HG02870 (cell line): ENCODE measurements around the gene BMP5.

Experiments used
- ATAC-seq: cut with Tn5 transposase; IDR thresholded peaks from one replicate; pipeline ENCODE4 v1.9.1; 2021; ENCODE audit warnings: mild to moderate bottlenecking, moderate library complexity; ENCODE audit not compliant: unreplicated experiment

BMP5 gene

DNA sequence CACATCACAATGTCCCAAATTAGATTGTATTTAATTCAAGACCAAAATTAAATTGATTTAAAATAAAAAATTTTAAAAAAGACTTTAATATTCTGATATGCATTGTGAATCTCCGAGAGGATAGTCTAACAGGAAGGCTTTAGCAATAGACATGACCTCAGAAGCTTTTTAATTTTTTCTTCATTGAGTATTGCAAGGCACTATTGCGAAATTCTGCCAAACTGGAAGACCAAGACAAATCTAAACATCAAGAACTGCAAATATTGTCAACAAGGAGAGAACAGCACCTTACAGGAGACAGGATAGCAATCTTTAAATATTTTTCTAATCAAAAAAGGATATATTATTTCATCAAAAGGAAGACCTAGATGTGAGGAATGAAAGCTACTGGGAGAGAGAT, 56.9 kb downstream of the BMP5 start:
- no peak for ATAC-seq

DNA sequence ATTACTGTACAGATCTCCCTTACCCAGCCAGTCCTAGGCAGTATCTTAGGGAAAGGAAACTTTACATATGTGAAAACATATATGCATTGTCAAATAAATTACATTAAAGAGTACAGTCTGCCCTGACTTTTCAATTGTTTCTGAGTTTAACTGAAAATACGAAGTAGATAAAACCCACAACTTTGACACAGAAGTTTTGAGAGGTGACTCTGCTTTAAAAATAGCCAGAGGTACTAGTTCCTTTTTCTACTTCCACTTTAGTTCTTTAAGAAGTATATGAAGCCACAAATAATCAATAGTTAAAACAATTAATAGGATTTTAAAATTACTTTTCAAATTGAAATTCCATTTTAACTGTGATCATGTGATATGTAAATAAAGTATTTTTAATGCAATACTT, 62.9 kb downstream of the BMP5 start:
- peak; percentile 53 for ATAC-seq

DNA sequence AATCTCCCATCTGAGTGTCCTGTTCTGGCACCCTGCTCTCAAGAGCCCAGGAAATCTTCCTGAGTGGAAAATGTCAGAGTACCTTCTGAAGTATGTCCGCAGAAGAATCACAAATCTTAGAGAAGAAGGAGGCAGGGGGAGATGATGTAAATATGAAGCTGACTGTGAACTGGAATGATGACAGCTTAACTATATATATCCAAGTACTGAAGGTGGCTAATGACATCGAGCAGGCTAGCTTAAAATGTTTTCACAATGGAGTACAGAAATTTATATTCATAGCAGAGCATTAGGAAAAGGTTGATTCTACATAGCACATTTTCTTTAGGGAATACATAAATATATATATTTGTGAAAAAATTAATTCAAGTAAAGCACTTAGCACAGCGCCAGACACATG, 64.3 kb downstream of the BMP5 start:
- no peak for ATAC-seq

- no peak for ATAC-seq
These were observed 73.1 kb downstream of the BMP5 start for GRCh38 chr6:55802259-55802658.

DNA sequence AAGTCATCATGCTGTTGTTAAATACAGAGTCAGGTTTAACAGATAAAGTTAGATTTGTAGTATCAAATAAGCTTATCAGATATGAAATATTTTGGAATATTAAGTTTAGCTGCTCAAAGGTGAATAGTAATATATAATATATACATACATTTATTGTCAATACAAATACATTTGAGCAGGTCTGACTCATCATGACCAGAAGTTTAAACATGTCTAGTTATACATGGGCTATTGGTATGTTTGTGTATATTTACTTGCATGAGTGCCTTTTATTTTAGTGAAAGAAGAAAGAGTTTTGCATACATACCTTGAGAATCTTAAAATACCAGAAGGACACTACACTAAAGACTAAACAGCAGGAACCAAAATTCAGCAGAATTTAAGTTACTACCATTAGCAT, 76.8 kb downstream of the BMP5 start:
- no peak for ATAC-seq

GRCh38 chr6:55794136-55794812, 81.1 kb downstream of the BMP5 start:
- no peak for ATAC-seq

- no peak for ATAC-seq
These were observed 90.1 kb downstream of the BMP5 start for GRCh38 chr6:55785273-55785672.

- no peak for ATAC-seq
These were observed 93.1 kb downstream of the BMP5 start for GRCh38 chr6:55782275-55782674.

GRCh38 chr6:55778705-55779104, 96.7 kb downstream of the BMP5 start:
- peak; percentile 72 for ATAC-seq

GRCh38 chr6:55777469-55777868, 97.9 kb downstream of the BMP5 start:
- ATAC-seq: no peak

- no peak for ATAC-seq
These were observed 99.3 kb downstream of the BMP5 start for GRCh38 chr6:55776113-55776512.

- no peak for ATAC-seq
These were observed 100.4 kb downstream of the BMP5 start for GRCh38 chr6:55775029-55775318.

DNA sequence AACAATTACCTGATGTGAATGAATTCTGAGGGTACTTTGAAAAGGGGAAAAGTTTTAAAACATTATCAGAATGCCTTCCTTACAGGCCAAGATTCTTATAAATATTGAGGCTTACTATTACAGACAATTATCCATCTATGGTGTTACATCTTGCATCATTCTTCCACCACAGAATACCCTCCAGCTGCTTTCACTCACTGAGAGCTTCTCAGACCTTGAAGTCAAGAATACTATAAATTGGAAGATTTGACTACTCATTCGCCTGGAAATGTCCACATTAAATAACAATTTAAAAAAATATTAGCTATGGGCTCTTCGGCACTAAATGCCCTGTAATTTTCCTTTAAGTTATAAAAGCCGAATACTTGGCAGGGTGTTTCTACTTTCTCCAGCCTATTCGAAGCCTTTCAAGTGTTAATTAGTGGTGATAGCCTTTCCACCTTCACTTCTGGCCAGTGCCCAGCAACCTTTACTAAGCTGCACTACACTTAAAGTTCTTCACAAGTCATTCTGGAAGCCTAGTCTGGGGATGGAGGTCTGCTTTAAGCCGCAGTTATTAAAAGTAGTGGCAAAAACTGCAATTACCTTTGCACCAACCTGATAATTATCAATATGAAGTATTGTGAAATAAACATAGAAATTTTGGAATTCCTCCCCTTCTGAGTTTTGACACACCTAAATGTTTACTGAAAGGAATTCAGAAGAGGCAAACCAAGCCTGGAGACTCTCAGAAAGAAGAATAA, 100.9 kb downstream of the BMP5 start:
- ATAC-seq: no peak

DNA sequence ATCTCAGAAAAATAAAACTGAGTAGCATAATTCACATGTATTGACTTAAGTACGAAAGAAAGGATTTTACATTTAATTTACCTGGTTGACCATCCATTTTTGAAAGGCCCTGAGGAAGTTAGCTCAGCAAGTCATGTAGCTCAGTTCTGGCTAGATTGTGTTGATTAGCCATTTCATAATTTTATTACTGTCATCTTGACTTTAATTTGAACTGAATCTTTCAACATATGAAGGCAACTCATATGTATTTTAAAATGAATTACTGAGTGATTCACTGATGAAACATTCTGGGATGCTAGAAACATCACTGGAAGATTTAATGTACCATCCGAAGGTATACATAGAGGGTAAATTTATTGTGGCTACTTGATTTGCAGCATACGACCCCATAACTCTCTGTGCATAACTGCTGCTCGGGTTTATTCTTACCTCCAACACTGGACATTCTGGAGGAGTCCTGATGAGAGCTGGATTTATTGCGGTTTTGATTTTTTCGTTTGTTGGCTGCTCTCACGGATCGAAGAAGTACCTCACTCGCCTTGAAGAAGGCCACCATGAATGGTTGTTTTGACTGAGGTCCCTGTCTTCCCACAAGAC, 101.7 kb downstream of the BMP5 start:
- no peak for ATAC-seq

- ATAC-seq: no peak
These were observed 102.7 kb downstream of the BMP5 start for GRCh38 chr6:55772730-55773129.

DNA sequence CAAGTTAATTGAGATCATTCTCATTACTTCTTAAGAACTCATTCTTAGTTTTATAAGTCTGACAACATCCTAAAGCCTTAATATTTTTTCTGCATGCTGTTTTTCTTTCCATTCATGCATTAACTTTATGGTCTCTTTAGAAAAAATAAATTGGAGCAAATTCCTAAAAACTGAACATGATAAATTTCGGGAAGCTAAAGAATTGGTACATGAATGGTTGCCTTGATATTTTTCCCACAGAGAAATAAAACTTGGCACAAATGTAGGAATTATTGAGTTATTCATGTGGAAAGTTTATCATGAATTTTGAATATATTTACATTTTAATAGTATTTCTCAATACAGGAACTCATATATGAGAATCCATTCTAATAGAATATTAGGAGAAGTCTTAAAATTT, 115.9 kb downstream of the BMP5 start:
- no peak for ATAC-seq

DNA sequence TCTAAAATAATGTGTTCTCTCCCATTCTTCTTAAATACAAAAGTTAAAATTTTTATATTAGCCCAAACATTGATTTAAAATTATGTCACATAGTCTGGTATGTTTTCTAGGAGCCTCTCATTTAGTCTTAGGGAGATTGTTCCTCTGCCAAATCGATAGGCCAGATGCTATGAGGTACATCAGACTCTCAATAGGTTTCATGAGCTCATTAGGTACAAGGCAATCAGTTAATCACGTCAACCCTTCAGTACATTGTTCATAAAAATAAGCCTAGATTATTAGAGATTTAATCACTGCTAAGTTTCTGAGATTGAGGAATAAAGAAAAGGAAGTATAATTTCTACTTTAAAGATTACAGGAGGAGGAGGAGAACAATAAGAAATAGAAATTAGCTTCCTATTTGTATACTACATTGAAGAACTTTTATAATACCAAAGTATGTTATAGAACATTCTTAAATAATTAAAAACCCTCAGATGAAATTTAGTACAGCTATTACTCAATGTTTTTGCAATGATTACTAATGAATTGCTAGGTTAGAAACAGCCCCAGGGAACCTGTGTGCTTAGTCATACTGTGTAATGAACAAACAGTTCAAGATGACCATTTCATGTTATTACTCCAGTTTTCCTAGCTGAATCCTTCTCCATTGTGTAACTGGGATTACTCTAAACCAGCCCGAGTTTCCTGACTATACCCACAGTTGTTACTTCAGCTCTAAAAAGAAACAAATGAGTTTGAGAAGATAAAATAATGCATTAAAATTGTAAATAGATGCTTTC, 117.0 kb downstream of the BMP5 start:
- ATAC-seq: no peak

DNA sequence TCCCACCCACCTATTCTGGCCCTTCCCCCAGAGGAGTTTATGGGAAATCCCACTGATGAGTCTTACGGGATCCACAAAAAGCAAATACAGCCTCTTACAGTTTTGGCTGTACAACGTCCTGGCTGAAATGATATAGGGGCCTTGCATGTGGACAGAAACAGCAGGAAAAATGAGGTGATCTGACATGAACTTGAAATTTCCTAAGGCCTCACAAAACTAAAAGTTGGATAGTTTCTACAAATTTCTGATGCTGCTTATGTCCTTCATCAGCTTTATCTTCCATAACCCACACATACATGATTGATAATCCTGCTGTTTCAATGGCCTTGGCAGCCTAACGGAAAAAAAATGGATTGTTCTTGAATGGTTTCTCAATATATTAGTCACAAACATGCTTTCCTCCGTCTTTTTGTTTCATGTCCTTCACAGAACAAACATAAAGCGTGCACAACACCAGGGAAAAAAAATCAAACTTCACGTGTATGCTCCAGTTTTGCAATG, 118.8 kb downstream of the BMP5 start:
- ATAC-seq: no peak

DNA sequence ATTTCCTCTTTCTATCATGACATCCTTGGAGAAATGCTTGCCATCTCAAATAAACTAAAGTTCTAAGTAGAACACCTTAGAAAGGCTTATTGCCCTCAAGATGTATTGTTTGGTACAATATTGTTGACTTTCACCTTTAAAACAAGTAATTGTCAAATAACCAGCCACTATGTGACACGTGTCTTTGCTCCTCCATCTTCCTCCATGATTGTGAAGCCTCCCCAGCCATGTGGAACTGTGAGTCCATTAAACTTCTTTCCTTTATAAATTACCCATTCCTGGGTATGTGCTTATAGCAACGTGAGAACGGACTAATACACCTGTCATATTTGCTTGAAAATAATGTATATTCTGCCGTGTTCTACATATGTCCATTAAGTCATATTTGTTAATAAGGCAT, 126.5 kb downstream of the BMP5 start:
- no peak for ATAC-seq

DNA sequence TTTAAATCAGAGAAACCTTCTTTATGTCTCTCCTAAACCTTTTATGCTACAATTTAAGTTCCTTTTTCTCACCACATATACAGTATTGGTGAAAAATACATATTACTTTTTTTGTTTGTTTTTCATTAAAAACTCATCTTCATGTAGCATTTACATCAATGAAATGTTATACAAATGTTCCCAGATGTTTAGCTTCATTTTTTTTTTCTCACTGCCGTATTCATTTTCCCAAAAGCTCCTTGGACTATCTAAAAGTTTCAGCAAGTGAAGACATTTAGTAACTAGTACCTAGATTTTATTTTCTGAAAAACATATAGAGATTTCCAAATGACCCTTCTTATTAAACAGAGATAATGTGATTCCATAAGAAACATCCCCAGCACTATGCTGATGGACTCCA, 128.9 kb downstream of the BMP5 start:
- ATAC-seq: no peak

DNA sequence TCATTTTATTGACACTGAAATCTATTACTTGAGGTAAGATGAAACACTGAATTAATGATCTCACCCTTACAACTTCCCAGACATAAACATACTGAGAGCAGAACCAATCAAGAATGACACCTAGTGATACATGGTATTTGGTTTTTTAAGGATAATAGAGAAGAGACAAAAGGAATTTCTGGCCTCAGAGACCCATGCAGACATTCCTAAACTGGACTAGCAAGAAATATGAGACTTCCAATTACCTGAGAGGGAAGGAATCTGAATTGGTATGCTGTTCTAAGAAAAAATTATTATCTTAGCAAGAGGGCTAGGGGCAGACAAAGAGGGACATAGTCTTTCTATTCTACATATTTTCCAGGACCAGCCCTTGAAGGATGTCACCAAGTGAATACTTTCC, 141.1 kb downstream of the BMP5 start:
- ATAC-seq: no peak

DNA sequence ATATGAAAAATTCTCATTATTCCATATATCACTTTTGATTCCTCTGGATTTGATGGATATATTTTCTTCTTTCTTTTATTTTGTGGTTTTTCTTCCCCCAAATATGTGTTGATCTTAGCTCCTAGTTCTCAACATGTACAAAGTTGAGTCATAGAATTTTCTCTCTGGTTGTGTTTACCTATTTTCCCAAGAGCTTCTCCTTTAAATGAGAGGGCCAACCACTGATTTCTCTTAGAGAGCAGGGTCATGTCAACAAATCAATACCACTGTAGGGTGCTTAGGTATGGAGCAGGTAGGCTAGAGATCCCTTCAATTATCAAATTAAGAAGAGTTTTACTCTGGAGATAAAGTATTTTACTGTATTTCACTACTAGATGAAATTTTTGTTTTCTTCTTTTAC, 145.7 kb downstream of the BMP5 start:
- ATAC-seq: no peak
